GM18870 (cell line): ENCODE measurements around the gene CMPK1.
"Not testable (repeated sequence)": the region's sequence is repeated elsewhere in the genome, so short reads cannot be mapped to it uniquely, and the experiment has no call there.

Experiments used
- ATAC-seq: cut with Tn5 transposase; IDR thresholded peaks from one replicate; pipeline ENCODE4 v1.9.1; 2021; ENCODE audit warnings: moderate library complexity; ENCODE audit not compliant: unreplicated experiment

CMPK1 gene

DNA sequence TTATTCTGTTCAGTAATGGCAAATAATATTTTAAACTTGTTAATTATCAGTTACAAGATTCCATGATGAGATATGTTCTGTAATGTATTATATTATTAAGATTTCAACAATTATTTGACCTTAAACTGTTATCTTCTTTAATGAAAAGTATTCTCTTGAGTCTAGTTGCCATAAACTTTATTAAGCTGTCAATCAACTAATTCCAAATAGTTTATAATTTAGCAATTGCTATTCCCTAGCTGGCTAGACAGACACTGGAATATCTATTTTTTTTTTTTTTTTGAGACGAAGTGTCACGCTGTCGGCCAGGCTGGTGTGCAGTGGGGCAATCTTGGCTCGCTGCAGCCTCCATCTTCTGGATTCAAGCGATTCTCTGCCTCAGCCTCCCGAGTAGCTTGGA is 3.8 kb downstream of the CMPK1 start:
- ATAC-seq, result no peak

DNA sequence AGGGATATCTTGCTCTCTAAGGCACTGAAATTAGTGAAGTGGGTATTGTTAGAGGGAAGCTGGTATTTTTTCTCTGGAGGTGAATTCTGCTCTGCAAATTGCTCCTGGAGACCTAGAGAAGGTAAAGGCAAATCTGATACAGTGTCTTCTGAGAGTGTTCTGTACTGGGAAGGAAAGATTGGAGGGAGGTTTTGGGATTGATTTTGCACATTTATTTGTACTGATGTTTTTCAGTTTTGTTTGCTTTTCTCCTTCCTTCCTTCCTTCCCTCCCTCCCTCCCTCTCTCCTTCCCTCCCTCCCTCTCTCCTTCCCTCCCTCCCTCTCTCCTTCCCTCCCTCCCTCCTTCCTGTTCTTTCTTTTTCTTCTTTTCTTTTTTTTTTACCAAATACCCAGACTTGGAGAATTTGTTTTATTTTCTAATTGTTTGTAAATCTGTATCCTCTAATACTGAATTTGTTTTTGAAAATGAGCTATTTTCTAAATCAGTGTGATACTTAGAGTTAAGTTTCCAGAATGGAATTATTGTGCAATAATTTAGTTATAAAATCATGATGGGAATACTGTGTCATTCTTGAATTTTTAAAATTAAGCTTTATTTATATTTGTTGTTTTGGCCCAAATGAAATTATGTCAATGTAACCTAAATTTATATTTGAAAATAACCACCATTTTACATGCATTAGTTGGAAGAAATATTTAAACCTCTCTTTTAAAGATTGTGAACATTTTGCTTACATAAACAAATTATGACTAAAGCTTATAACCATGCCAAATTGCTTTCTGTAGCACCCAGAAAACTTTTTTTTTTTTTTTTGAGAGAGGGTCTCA is 4.9 kb downstream of the CMPK1 start:
- ATAC-seq, result no peak

DNA sequence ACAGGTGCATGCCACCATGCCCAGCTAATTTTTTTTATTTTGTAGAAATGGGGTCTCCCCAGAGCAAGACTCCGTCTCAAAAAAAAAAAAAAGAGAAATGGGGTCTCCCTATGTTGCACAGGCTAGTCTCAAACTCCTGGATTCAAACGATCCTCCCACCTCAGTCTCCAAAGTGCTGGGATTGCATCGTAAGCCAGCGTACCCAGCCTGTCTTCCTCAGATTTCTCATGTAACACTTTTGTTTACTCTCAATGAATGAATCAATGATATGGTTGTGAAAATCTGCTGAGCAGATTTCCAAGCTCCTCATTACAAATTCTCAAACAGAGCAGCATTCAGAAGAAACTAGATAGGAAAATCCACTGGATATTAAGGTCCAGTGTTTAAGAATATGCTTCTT is 6.6 kb downstream of the CMPK1 start:
- ATAC-seq, result no peak

DNA sequence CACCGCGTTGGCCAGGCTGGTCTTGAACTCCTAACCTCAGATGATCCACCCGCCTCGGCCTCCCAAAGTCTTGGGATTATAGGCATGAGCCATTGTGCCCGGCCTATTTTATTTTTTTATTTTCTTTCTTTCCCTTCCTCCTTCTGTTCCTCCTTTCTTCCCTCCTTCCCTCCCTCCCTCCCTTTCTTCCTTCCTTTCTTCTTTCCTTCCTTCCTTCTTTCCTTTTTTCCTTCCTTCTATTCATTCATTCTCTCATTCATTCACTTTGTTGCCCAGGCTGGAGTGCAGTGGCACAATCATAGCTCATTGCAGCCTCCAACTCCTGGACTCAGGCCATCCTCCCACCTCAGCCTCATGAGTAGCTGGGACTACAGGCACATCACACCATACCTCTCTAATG is 13.4 kb downstream of the CMPK1 start:
- not testable (repeated sequence) for ATAC-seq

DNA sequence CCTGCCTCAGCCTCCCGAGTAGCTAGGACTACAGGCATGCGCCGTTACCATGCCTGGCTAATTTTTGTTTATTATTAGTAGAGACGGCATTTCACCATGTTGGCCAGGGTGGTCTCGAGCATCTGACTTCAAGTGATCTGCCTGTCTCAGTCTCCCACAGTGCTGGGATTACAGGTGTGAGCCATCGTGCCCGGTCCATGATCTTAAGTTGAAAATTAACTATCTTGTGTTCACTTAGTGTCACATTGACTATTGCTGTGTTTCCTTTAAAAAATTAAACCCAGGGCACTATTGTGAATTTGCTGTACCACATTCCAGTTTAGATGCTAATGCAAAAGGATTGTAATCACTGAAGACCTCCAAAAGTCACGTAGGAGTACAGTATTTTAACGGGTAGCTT is 14.1 kb downstream of the CMPK1 start:
- ATAC-seq, result no peak

DNA sequence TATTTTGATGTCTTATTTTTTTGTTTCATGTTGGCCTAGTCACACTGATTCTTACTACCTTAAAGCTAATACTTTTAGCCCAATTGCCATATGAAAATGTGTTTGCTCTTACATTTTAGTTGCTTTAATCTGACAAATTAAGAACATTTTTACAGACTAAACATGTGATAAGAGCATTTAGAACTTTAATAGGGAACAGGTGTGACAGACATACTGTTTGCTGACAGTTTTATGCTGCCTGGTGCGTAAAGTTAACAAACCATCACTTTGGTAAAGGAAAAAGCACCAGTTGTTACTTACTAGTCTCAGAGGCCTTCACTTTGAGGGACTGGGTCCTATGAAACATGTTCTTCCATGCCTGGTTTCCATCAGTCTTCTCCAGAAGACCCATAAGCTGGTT is 14.7 kb downstream of the CMPK1 start:
- ATAC-seq, result no peak

DNA sequence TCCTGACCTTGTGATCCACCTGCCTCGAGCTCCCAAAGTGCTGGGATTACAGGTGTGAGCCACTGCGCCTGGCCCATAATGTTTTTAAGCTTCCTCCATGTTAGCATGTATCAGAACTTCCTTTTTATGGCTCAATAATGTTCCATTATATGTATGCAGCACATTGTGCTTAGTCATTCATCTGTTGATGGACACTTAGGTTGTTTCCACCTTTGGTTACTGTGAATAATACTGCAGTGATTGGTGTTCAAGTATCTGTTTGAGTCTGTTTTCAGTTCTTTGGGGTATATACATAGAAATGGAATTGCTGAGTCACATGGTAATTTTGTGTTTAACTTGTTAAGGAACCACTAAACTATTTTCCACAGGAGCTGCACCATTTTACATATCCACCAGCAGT is 17.7 kb downstream of the CMPK1 start:
- peak; percentile 99 for ATAC-seq

DNA sequence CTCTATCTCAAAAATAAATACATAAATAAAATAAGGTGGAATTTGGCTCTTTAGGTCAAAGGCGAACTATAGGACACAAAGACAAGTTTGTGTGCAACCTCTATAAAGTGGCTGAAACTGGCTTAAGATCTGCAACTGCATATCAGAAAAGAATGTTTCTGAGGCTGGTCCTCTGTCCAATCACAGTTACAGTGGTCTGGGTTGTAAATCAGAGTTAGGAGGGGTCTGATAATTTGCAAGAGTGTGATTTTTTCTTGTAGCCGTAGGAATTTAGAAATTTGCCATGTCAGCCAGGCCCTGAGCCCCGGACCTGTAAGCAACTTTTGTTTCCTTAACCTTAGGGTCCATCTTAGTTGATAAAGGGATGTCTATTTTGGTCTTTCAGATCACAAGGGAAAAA is 27.8 kb downstream of the CMPK1 start:
- ATAC-seq, result no peak

DNA sequence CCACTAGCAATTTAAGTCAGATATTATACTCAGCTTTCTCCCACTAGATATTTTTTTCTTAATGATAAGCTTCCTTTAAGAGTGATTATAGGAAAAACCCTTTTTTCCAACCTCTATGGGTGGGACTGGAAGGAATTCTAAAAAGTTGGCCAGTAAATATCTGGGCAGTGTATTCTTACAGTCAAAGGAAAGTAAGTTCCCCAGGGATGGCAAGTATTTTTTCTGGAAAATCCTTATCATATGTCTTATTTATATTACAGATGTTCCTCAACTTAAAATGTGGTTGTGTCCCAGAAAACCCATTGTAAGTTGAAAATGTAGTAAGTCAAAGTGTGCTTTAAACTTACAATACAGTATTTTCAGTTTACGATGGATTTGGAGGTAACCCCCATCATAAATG is 29.2 kb downstream of the CMPK1 start:
- ATAC-seq, result no peak

DNA sequence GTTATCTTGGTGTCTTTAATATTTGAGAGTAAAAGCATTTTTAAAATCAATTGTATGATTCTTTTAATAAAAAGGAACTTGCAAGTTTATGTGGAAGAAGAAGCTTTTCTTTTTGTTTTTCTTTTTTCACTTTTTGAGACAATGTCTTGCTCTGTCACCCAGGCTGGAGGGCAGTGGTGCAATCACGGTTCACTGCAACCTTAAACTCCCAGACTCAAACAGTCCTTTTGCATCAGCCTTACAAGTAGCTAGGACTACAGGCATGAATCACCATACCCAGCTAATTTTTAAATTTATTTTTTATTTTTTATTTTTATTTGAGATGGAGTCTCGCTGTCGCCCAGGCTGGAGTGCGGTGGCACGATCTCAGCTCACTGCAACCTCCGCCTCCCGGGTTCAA is 34.1 kb downstream of the CMPK1 start:
- ATAC-seq, result no peak

DNA sequence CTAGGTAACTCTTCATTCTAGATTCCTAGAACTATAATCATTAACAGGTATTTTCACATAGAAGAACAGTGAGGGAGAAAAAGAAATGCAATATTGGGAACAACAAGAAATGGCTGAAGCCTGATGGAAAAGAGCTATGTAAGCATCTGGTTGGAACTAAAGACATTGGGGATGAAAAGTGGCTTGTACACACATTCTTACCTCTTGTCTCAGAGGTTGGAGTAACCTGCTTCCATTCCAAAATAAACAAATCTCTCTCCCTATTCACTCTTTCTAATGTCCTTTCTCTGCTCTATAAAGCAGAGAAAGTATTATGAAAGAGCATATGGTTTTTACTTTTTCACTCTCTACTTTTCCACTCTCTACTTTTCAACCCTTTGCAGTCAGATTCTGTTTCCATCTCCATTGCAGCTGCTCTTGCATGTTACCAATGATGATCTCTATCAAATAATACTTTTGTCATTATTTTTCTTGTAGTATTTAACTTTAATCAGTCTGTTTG is 37.5 kb downstream of the CMPK1 start:
- no peak for ATAC-seq

DNA sequence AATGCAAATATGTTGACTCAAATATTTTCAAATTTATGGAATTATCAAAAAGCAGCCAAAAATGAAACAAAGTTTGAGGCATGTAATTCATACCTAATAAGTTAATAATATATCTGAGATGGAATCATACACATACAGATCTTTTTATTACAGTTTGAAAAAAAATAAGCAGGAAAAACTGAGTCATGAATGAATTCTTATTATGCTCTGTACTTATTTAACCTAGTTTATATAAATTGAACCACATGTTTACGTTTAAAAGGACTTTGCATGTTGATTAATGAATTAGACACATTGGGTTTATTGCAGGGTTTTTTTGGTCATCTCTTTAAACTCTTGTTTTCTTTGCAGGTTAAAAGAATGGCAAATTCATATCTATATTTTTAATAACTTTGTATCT is 40.9 kb downstream of the CMPK1 start:
- ATAC-seq, result no peak

DNA sequence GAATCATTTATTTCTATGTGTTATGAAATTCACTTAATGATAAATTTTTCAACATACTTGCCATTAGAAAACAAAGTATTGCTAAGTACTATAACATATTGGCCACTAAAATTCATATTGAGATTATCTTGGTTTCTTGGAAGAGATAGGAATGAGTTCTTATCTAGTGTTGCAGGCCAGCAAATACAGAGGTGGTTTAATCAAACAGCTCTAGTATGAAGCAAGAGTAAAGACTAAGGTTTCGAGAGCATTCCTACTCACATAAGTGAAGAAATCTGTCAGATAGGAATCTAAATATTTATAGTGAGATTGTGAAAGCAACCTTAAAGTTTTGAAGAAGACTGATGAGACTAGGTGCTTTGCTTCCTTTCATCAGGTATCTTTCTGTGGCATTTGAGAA is 44.6 kb downstream of the CMPK1 start:
- ATAC-seq, result no peak

DNA sequence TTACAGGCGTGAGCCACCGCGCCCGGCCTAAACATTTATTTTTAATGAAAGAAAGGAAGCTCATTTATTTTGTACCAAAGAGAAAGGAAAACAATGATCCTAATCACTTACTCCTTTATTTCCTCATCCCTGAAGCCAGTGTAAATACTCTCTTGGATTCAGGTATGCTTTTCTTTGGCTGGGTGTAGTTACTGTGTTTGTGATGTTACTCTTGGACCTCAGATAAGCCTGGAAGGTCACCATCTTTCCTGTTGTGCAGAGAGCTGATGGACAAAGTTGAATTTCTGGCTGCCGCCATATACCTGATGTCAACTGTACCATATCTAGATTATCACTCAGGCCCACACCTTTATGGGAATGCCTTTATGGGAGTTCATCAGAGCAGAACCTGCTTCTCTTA is 47.1 kb downstream of the CMPK1 start:
- ATAC-seq, result no peak

DNA sequence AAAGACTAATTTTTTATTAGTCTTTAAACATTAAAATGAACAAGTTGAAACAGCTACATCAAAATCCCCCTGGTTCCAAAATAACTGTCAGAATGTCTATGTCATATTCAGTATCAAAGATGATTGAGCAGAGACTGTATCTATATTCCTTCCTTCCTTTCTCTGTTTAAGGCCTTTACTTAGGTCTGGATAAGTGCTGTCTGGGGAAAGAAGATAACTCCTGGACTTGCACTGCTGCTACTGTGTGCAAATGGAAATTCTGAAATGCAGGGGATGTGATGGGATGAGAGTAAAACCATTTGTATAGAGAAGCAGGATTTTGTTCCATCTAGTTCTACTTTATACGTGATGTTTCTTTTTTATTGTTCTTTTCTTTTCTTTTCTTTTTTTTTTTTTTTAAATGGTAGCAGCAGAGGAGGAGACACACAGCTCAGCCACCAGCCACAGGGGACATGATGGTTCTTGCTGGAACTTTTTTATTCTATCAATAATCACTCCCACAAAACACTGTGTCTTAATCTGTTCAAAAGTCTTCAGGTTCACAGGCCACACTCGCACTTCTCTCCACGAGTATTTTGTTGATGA is 48.9 kb downstream of the CMPK1 start:
- no peak for ATAC-seq

DNA sequence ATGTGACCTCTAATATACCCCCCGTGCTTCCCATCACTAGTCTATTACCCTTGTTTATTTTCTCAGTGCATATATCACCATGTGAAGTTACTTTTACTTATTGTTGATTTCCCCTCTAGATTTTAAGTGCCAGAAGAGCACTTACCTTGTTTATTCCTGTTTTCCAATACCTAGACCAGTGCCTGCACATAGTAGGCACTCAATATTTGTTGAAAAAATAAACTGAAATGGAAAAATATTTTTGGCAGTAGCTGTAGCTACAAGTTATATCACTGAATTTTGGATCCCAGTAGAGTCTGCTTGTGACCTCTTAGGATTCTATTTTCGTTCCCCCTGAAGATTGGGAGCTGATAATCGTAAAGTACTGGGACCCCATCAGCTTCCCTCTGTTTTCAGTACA is 50.5 kb downstream of the CMPK1 start:
- no peak for ATAC-seq

DNA sequence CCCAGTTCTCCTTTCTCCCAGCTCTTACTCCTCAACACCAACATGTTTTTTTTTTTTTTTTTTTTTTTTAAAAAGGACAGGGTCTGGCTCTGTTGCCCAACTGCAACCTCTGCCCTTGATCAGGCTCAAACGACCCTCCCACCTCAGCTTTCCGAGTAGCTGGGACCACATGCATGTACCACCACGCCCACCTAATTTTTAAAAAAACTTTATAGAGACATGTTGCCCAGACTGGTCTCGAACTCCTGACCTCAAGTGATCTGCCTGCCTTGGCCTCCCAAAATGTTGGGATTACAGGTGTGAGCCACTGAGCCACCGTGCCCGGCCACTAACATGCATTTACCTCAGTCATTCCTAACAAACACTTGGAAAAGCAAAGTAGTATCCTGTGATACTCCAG is 51.4 kb downstream of the CMPK1 start:
- ATAC-seq, result no peak

DNA sequence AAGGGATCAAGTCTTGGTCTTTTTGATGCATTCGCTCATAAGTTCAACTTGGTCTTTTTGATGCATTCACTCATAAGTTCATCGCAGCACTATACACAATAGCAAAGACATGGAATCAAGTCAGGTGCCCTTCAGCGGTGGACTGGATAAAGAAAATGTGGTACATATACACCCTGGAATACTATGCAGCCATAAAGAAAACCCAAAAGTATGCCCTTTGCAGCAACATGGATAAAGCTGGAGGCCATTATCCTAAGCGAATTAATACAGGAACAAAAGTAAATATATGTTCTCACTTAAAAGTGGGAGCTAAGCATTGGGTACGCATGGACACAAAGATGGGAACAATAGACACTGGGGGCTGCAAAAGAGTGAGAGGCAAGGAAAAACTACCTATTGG is 52.7 kb downstream of the CMPK1 start:
- ATAC-seq, result no peak

DNA sequence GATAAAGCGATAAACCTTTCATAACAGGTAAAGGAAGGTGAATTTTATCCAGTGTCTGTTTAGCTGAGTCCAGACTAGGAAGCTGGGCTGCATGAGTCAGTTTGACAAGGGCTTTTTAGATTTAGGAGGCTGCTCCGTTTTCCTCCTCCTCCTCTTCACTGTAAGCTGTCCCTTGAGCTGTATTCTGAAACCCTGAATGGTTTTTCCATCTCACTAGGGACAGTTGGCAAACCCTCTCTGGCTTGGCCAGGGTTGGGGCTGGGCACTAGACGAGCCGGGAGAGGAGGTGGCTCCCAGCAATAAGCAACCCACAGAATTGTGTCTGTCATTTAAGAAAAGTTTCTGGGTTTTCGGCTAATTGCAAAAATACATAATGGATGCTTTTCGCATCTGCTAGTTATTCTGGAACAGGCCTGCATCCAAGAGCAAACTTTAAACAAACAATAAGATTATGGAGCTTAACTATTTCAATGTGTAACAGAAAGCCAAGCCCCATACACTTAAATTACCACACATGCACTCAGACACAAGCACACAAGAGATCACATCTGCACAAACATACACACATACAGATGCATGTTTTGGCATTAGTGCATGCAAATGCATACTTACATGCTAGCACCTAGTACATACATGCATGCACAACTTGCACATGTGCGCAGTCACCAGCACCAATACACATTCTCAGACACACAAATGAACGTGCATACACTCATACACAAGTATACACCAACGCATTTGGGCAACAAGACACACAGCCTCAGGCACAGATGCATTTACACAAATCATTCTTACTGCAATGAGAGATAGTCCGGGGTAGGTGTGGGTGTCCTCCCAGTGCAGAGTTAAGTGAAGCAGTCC is 54.7 kb downstream of the CMPK1 start:
- no peak for ATAC-seq

DNA sequence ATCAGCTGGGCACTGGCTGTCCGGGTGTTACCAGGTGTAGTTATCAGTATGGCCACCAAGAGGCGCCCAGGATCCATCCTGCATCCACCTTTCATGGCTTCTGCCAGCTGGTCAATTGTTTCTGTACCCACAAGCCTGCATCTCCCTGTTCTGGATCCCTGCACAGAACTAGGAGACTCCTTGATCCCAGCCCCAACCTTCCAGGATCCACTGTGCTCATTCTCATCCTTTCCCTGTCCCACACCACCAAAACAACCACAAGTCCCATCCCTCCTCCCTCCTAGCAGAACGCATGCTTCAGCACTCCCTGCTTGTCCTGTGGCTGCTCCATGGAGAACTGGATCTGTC is 55.3 kb downstream of the CMPK1 start:
- ATAC-seq, result no peak

DNA sequence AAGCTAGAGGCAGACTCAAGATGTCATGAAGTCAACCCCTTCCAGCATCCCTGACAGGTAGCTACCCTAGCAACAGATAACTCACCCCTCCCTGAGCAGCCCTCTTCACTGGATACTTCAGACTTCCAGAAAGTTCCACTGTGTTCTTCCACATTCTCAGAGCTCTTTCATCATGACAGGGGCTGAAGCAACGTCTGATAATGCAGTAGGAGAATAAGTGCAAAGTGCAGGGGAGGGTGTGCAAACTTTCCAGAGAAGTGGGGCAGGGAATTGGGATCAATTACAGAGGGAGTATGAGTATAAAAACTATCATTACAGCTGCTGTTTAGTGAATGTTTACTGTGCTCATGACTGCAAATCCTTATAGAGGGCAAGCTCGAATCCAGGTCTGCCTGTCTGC is 56.1 kb downstream of the CMPK1 start:
- ATAC-seq, result no peak

DNA sequence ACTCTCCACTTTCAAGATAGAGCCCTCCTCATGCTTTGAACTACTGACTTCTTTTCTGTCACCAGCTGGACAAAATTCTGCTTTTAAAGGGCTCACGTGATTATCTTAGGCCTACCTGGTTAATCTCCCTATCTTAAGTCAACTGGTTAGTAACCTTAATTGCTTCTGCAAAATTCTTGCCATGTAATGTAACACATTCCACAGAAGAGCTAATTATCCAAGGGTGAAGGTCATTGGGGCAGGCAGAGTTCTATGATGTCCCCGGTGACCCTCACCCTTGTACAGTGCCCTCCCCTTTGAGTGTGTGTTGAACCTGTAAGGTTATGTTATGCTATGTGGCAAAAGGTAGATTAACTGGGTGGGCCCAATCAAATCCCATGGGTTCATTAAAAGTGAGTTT is 57.3 kb downstream of the CMPK1 start:
- ATAC-seq, result no peak
